ENCODE data around the gene PRG3. TPM values are rescaled to one million over a fixed set of nuclear protein-coding genes. Genes with fewer than 3 reads are reported as not detected.
"Not testable (repeated sequence)": the region's sequence is repeated elsewhere in the genome, so short reads cannot be mapped to it uniquely, and the experiment has no call there.

PRG3 gene
- total RNA-seq, 1 experiment from 2014 or later: not detected

DNA sequence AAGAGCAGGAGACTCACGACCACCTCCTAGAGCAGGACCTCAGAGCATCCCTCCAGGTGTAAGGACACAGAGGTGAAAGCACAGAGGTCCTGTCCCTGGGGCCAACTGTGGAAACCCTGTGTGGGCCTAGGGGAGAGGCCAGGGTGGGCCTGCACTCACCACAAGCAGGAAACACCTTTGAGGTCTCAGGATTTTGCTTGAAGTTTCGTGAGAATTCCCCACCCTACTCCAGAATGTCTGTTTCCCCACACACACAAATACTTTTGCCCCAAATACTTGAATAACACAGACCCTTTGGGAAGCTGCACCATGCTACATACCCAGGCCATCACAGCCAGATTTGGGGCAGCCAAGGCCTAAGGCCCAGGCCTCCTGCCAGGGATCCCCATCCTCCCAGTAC lies 27.8 kb upstream of the PRG3 start:
- no peak for DNase-seq (ENCODE audit: low read depth)

DNA sequence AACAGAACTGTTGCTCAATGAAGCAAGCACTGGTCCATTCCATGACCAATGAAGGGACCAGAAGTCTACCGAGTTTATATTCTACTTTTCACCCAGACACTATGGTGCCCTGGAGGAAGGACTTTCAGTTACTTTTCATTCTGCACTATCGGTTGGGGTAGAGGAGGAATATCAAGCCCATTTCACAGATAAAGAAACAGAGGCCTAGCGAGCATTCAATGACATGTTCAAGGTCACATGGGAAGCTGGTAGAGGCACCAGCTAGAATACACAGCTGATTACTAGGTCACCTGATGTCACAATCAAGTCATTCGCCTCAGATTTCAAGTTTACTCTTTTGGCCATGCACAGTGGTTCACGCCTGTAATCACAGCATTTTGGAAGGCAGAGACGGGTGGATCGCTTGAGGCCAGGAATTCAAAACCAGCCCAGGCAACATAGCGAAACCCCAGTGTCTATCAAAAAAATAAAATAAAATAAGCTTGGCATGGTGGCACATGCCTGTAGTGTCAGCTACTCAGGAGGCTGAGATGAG lies 27.1 kb upstream of the PRG3 start:
- no peak for DNase-seq (ENCODE audit: low read depth)

DNA sequence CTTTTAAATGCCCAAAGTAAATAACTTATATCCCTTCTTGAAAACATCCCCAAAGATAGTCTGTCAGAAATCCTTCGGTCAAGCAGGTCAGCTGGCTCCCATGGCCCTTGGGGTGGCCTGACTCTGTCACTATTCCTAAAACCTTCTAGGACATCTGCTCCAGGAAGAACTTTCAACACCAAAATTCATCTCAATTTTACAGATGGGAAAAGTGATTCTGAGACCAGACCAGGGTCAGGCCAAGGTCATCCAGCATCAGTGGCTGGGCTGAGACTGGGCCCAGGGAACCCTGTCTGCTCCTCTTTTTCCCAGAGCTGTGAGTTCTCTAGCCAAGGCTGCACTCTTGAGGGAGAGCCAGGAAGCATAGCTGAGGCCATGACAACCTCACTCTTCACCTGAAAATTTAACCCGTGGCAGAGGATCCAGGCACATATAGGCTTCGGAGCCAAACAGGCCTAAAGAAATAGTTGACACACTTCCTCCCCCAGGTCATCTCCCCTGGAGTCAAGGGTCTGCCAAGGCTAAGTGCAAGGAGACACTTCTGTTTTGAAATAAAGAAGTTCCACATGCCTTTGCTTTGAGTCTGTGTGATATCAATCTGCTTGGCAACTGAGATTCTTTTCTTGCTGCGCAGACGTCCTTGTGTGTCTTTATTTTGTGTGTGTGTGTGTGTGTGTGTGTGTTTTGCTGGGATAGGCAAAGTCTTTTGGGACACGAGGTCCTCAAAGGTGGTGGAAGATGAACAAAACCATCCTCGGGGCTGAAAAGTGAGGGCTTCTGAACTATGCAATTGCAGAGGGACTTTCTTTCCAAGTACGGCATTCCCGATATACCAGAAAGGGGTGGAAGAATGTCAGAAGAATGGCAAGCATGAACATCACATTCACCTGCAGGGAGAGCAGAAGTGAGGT lies 26.3 kb upstream of the PRG3 start:
- DNase-seq (ENCODE audit: low read depth): no peak

DNA sequence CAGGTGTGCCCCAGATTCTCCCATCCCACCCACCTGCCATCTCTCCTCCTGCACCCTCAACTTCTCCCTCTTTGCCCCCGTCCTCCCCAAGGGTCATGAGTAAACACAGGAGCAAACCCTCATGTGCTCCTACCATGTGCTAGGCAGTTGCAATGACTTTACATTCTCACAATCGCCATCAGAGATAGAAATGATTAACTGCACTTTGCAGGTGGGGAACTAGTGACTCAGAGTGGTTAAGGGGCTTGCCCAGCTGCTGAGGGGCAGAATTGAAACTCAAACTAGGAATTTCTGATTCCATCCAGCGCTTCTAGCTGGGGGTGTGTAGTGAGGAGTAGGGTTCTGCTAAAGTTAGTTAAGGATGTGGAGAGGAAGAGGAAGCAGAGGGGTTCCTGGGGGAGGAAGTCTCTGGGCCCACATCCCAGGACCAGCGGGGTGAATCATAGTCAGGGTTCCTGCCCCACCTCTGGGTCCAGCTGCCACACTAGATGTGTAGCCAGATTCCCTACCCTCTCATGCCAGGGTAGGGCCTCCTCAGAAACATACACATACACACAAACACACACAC lies 25.5 kb upstream of the PRG3 start:
- DNase-seq (ENCODE audit: low read depth): peak; percentile 60

DNA sequence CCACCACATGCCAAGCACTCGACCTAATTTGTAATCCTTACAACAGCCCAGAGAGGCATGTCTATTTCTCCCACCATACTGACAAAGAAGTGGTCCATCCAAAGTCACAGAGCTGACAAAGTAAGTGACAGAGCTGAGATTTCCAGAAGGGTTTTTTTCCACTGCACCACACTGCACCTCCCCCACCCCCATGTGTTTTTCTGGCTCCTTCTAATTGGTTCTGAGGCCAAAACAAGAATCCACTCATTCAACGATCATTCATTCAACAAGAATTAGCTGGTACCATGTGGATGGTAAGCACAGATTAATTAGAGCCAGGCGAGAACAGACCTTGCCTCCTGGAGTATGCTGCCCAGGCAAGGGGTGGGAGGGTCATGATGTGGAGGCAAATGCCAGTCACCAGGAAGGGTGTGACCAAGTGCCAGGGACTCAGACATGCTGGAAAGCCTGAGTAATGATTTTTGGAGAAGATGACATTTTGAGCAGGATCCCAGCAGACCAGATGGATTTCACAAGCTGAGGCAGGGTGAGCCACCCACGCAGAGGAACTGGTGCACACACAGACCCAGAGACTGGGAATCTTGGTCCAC lies 24.4 kb upstream of the PRG3 start:
- no peak for DNase-seq (ENCODE audit: low read depth)

DNA sequence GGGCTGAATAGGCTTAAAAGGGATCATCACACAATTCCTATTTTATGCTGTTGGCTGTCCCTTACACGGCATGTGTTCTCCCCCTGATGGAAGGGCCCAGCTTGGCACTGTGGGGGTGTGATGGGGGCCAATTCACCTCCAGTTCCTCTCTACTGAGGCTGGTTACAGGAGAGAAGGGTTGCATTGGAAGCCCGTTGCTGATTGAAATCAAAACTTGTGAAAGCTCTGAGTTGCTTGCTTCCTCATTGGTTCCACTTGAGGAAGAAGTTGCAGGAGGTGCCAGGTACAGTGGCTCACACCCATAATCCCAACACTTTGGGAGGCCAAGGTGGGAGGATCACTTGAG lies 22.8 kb upstream of the PRG3 start:
- DNase-seq (ENCODE audit: low read depth): no peak

DNA sequence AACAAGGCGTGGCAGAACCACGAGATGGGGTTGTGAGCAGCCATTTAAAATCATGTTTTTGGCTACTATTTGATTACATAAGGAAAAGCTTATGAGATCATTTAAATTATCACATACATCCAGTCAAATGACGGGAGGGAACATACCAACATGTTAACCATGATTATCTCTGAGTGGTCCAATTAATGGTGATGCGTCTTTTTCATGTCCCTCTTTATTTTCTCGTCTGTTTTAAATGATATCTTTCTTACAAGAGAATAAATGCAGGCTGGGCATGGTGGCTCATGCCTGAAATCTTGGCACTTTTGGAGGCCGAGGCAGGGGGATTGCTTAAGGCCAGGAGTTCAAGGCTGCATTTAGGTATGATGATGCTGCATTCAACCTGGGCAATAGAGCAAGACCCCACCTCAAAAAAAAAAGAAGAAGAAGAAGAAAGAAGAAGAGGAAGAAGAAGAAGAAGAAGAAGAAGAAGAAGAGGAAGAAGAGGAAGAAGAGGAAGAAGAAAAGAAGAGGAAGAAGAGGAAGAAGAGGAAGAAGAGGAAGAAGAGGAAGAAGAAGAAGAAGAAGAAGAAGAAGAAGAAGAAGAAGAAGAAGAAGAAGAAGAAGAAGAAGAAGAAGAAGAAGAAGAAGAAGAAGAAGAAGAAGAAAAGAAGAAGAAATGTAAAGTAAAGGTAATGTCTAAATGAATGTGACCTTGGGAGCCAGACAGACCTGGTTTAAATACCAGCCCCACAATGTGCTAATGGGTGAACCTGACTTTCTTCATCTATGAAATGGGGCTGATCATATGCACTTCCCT lies 22.3 kb upstream of the PRG3 start:
- not testable (repeated sequence) for DNase-seq (ENCODE audit: low read depth)

DNA sequence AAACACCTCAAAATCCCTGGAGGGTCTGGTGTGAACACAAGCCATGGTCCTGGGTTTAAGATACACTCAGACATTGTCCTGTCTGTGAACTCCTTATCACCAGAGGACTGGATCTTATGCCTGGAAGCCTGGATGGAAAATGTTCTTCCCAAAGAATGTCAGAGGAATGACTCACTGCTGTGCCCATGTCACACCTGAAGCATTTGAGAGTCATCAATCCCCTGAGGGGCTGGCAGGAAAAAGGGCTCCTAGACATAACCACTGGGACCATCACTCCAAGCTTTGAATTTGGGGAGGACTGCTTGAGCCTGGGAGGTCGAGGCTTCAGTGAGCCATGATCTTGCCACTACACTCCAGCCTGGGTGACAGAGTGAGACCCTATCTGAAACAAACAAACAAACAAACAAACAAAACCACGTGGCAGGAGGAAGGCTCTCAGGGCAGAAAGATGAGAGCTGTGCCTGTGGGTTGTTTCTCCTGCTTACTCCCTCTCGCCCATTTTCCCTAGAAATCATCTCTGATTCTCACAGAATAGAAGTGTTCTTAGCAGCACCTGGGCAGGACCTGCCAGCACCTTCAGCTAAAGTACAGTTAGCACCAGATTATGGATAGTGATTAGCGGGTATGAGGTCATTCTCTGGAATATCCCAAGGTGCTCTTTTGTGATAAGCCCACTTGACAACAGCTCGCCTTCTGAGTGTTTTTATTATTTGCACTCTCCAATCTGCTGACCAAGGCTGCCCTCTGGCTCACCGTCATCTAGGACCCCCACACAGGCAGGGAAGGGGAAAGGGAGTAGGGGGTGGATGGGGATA lies 21.4 kb upstream of the PRG3 start:
- DNase-seq (ENCODE audit: low read depth): peak; percentile 53

DNA sequence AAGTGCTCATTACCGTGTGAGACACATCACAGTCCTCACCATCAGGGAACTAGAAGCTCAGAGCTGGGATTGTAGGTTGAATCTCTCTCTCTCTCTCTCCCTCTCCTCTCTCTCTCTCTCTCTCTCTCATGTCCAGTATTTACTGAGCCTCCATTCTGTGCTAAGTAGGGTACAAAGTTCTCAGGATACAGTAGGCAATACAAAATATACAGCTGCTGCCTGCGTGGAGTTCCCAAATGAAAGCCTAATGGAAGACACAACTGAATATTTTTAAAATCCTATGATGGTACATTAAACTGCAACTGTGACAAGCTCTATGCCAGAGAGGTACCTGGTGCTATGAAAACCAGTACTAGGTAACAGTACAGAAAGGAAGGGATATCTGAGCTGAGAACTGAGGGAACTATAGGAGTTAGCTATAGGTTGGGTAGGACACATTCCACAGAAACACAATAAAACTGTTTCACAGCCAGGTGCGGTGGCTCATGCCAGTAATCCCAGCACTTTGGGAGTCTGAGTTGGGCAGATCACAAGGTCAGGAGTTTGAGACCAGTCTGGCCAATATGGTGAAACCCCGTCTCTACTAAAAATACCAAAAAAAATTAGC lies 19.1 kb upstream of the PRG3 start:
- DNase-seq (ENCODE audit: low read depth): no peak

DNA sequence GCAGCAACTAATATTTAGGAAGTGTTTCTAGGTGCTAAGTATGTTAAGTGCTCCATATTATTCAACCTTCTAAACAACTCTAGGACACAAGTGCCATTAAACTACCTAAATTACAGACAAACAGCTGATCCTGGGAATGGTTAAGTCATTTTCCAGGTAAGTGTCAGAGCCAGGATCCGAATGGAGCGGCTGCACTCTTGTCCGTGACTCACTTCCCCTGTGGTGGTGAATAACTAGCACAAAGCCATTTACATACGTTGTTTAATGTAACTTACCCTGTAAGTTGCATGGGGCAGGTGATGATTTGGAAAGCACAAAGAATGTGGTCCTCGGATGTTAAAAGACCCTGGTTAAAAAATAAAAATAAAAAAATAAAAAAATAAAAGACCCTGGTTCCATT lies 18.3 kb upstream of the PRG3 start:
- DNase-seq (ENCODE audit: low read depth): peak; percentile 59

DNA sequence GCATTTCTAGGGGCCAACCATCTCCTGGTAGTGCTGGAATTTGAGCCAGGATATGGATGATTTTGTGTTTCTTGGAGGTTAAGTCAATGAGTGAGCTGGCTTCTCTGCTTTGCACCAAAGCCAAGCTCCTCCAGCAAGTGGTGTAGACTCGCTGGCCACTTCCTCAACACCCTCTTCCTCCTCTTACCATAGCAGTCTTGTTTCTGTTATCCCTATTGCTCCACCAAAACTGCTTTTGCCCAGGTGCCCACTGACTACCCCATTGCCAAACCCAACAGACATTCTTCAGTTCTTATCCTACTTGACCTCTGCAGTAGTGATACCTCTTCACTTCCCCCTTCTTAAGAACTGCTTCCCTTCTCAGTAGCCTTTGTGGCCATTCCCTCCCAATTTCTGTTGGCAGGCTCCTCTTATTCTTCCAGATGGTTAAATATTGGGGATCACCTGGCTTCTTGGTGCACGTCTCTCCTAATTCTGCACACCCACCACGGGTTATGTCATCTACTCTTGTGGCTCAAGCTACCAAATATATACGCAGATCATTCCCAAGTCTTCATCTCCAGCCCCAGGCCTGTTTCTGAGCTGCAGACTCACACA lies 16.5 kb upstream of the PRG3 start:
- DNase-seq (ENCODE audit: low read depth): no peak

DNA sequence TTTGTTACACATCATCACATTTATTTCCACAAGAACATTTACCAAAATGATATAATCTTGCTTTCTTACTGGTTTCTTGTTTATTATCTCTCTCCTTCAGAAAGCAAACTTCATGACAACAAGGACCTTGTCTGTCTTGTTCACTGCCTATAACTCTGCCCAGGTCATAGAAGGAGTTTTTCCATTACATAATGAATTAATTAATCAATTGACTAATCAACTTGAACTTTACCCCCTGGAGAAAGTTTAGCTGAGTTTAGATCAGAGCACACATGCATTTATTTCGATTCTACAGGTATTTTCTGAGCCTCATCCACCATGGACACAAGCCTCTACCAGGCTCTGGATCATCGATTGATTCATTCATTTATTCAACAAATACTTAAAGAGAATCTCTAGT lies 15.8 kb upstream of the PRG3 start:
- DNase-seq (ENCODE audit: low read depth): no peak

DNA sequence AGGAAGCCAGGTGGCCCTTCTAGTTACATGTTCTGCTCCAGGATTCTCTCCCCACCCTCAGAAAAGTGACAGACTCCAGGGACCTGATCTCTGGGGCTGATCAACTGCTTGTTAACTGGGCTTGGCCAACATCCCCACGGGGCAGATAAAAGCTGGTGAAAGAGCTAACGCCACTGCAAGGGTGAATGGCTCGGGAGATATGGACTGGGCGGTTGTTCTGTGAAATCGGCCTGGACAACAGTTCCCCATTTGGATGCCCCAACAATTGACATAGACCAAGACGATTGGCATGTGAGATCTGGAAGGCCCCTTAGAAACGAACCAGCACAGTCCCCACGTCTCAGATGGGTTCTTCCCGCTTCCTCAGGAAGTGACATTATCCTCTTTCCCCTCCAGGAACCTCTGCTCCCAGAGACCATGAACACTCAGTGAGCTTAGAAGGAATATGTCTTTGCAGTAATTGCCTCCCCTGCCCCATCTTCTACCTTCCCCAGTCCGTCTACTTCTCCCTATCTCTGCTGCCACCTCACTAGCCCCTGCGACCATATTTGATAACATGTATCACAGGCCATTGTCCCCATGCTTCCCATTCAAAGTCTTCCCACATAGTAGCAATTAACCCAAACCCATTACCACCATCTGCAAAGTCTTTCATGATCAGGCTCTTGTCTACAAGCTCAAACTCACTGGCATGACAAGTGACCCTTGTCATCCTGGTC lies 15.1 kb upstream of the PRG3 start:
- DNase-seq (ENCODE audit: low read depth): no peak

DNA sequence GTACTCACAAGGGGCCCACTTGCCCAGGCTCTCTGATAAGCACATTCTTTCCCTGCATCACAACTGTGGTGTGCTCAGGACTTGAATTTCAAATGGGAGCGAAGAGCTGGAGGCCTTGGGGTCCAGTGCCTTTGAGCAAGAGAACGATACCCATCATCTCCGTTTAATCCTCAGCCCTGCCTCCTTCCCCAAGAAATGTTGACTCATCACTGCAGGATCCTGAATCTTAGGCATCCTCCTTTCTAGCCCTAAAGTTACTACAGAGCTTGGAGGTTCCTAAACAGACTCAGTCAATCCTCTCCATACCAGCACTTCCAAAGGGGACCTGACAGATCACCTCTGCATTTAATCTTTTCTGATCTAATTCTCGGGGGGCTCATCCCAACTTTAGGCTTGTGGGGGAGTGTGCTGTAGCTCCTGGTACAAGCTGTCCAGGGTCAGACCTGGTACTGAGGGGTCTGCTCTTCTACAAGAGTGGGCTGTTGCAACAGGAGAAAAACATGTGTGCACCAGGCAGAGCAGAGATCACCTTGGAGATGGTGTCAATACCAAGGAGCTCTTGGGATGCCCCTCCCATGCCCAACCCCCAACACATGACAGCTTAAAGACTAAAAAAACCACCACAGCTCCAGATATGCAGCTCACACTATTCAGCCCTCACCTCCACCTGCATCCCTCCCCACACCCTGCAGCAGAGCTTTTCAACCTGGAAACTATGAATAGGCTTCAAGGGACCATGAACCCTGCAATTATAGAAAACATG lies 13.4 kb upstream of the PRG3 start:
- DNase-seq (ENCODE audit: low read depth): no peak

DNA sequence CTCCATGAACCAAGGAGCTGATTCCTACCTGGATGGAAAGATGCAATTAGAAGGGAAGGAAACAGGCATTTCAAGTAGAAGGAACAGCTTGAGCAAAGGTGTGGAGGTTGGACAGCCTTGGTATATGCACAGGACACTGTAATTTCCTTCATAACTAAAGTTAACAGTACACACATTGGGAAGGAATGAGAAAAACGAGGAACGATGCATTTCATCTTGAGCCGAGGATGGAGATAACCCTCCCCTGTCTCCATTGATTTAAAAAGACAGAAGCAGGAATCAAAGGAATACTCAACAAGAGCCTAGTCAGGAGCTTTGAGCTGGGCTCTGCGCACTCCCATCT lies 11.8 kb upstream of the PRG3 start:
- DNase-seq (ENCODE audit: low read depth): no peak

DNA sequence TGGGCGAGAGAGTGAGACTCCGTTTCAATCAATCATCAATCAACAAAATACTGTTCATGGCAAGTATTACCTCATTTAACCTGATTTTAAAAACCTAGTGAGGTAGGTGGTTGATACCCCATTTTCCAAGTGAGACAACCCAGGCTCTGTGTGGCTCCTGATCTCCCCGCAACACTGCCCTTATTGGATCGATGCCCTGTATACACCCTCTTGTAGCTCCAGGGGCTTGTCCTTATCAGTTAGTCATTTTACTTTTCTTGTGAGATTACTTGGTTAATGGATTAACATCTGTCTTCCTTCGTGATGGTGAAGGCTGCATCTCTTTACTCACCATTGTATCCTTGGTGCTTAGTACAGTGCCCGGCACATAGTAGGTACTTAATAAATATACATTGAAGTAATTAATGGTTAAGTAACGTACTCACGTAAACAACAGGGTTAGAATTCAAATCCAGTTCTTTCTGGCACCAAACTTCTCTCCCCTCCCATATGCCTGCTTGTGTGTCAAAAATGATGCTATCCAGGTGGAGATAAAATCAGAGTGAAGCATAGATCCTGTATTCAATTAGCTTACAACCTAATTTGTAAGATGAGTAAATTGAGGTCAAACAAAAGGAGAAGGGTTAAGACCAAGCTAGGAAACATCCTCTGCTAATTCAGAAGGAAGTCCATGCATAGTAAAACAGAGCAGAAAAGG lies 11.3 kb upstream of the PRG3 start:
- DNase-seq (ENCODE audit: low read depth): no peak

DNA sequence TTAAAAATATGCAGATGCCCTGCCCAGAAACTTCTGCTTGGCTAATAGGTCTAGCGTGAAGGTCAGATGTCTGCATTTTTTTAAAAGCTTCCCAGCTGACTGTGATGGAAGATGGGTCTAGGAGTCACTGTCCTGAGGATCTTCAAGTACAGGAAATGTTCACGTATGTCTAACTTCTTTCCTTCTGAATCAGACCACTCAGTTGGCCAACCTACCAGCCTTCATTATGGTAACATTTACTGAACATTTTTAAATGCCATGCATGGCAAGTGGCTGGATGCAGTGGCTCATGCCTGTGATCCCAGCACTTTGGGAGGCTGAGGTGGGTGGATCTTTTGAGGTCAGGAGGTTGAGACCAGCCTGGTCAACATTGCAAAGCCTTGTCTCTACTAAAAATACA lies 10.6 kb upstream of the PRG3 start:
- no peak for DNase-seq (ENCODE audit: low read depth)

DNA sequence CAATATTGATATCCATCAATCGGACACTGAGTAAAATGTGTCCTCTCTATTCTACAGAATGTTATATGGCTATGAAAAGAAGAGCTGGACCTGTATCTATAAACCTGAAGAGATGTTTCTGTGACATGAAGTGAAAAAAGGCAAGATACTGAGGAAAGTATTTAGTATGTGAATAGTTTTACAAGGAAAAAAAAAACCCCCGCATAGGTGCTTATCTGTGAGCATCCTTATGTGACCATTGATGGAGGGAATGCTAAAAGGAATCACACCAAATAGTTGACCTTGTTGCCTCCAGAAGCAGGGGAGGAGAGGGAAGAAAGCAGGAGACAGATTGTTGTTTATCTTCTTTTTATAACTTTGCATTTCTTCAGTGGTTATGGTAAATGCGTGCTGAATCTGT lies 10.2 kb upstream of the PRG3 start:
- no peak for DNase-seq (ENCODE audit: low read depth)

DNA sequence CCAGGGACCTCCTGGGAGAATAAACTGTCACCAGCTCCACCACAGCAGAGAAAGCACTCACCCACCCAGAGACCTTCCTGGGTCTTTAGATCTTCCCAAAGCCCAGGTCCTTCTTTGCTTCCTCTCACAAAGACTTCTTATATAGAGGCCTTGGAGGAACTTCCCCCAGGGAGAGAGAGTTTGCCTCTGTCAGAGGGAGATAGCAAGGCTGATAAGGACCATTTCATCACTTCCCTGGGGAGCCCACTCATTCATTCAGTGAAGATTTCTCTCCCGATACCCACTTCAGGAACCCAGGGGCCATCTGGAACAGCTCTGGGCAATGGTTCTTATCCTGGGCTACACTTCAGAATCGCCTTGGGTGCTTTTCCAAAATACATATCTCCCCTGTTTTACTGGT lies 9.6 kb upstream of the PRG3 start, which contains the start of gene PRG2:
PRG2 (minus strand) TSS at position 116 of the 400 bp plus-strand sequence. CDS start 706 bp downstream, outside the sequence.
- no peak for DNase-seq (ENCODE audit: low read depth)

All from Daoy (cell line).